ENCODE measurements around the gene CYFIP2. TPM values are rescaled to one million over a fixed set of nuclear protein-coding genes. Genes with fewer than 3 reads are reported as not detected.

CYFIP2 gene
- total RNA-seq, 1 donor from 2014 or later = 59.2 TPM

GRCh38 chr5:157328277-157328912, 62.5 kb downstream of the CYFIP2 start:
- peak; percentile 98 for TF ChIP-seq CTCF (conservative IDR thresholded peaks at IDR 0.05; ENCODE audit: low read depth, low read length)
- peak overlapping the region; percentile 19 for H3K4me3 ChIP-seq (ENCODE audit: low read depth, low read length)
- DNase-seq (ENCODE audit: low read depth) = peak; percentile 36

GRCh38 chr5:157331807-157332206, 65.9 kb downstream of the CYFIP2 start:
- TF ChIP-seq CTCF (conservative IDR thresholded peaks at IDR 0.05; ENCODE audit: low read depth, low read length) = no peak

GRCh38 chr5:157335534-157336422, 69.9 kb downstream of the CYFIP2 start:
- no peak for DNase-seq (ENCODE audit: low read depth)
- TF ChIP-seq CTCF (conservative IDR thresholded peaks at IDR 0.05; ENCODE audit: low read depth, low read length) = no peak
- H3K4me3 ChIP-seq (ENCODE audit: low read depth, low read length) = no peak overlapping the region

More at GRCh38 chr5:157331807-157332206, 65.9 kb downstream of the CYFIP2 start:
- H3K4me3 ChIP-seq (ENCODE audit: low read depth, low read length) = no peak overlapping the region
- no peak for DNase-seq (ENCODE audit: low read depth)

GRCh38 chr5:157336423-157336744, 70.5 kb downstream of the CYFIP2 start:
- no peak for DNase-seq (ENCODE audit: low read depth)
- H3K4me3 ChIP-seq (ENCODE audit: low read depth, low read length) = no peak overlapping the region
- no peak for TF ChIP-seq CTCF (conservative IDR thresholded peaks at IDR 0.05; ENCODE audit: low read depth, low read length)

GRCh38 chr5:157339409-157339808, 73.5 kb downstream of the CYFIP2 start:
- no peak for DNase-seq (ENCODE audit: low read depth)
- TF ChIP-seq CTCF (conservative IDR thresholded peaks at IDR 0.05; ENCODE audit: low read depth, low read length) = no peak

GRCh38 chr5:157342822-157343402, 77.0 kb downstream of the CYFIP2 start:
- no peak for DNase-seq (ENCODE audit: low read depth)
- peak; percentile 56 for TF ChIP-seq CTCF (conservative IDR thresholded peaks at IDR 0.05; ENCODE audit: low read depth, low read length)
- H3K4me3 ChIP-seq (ENCODE audit: low read depth, low read length) = no peak overlapping the region

More at GRCh38 chr5:157339409-157339808, 73.5 kb downstream of the CYFIP2 start:
- H3K4me3 ChIP-seq (ENCODE audit: low read depth, low read length) = no peak overlapping the region
